GM12878 (cell line): ENCODE results near the gene ARVCF. TPM values are rescaled to one million over a fixed set of nuclear protein-coding genes. Genes with fewer than 3 reads are reported as not detected.
A peak's percentile ranks its signal among the peaks of the same experiment; 100 is the strongest.

ENCODE experiments used
- ATAC-seq: fragments of 200-7000 bp; cut with Tn5 transposase; 3 replicates; pipeline ENCODE4 v1.9.1; 2020; ENCODE audit warnings: mild to moderate bottlenecking, moderate library complexity
- BruUV-seq: library from RNA; stranded (reverse); fragments of 400-500 nt; replicated peaks from 2 replicates; lab custom pipeline; 2021; lab: Mats Ljungman, UMichigan
- CTCF ChIA-PET: fragments of 300-600 bp; sonication (Branson Sonifier 250); formaldehyde crosslinking; extraction: SDS; loops from one replicate; lab custom pipeline; 2021; ENCODE audit warnings: inconsistent platforms; lab: Yijun Ruan, JAX
- POLR2A ChIA-PET: fragments of 350-600 bp; formaldehyde crosslinking; extraction: SDS; loops from one replicate; lab custom pipeline; 2021; ENCODE audit warnings: inconsistent platforms; lab: Charles Lee
- RAD21 ChIA-PET: fragments of 300-600 bp; sonication (Branson Sonifier 250); formaldehyde crosslinking; loops from one replicate; lab custom pipeline; 2023; ENCODE audit warnings: antibody characterized with exemption; ENCODE audit not compliant: unreplicated experiment; lab: Charles Lee
- SMC1A ChIA-PET: fragments of 300-600 bp; sonication (Branson Sonifier 250); formaldehyde crosslinking; loops from one replicate; lab custom pipeline; 2023; ENCODE audit not compliant: unreplicated experiment, uncharacterized antibody; lab: Charles Lee
- DNase-seq: peaks from one replicate; pipeline ENCODE4 v3.0.0-alpha.2; 2011; ENCODE audit warnings: low read depth, low spot score
- FAIRE-seq: peaks from 3 replicates; lab custom pipeline; 2011; peaks lifted over from hg19 to GRCh38; lab: Jason Lieb, UNC
- H2AFZ ChIP-seq: 2 replicates; pipeline ENCODE4 v1.6.0; 2011; ENCODE audit warnings: low read depth, low read length, control low read depth; ENCODE audit not compliant: control insufficient read depth
- H3K27ac ChIP-seq: 2 replicates; pipeline ENCODE4 v1.5.1; 2011; ENCODE audit warnings: control low read depth; ENCODE audit not compliant: control insufficient read depth, insufficient read depth
- H3K27me3 ChIP-seq, 2 experiments: replicated peaks in 1 of 2; 2 replicates each; pipeline versions ENCODE4 v1.6.0 to v1.6.1; 2011; ENCODE audit warnings: low read length in 1 of 2; ENCODE audit not compliant: control insufficient read depth in 2 of 2, insufficient read depth in 2 of 2
- H3K36me3 ChIP-seq, 2 experiments: 2 replicates each; pipeline ENCODE4 v1.5.1; 2011; ENCODE audit warnings: low read length in 1 of 2; ENCODE audit not compliant: control insufficient read depth in 2 of 2, insufficient read depth in 2 of 2
- H3K4me1 ChIP-seq: 2 replicates; pipeline ENCODE4 v1.6.1; 2011; ENCODE audit warnings: mild to moderate bottlenecking, low read length, moderate library complexity, mixed read lengths; ENCODE audit not compliant: control insufficient read depth, insufficient read depth
- H3K4me2 ChIP-seq: 2 replicates; pipeline ENCODE4 v1.6.0; 2011; ENCODE audit warnings: control low read depth; ENCODE audit not compliant: control insufficient read depth, insufficient read depth
- H3K4me3 ChIP-seq: fragments of 200-600 bp; sonication (generic); 2 replicates; pipeline ENCODE4 v1.5.1; 2016
- H3K79me2 ChIP-seq: 2 replicates; pipeline ENCODE4 v1.6.0; 2011; ENCODE audit warnings: low read length; ENCODE audit not compliant: control insufficient read depth, insufficient read depth
- H3K9ac ChIP-seq: 2 replicates; pipeline ENCODE4 v1.8.0; 2011; ENCODE audit warnings: low read length, control low read depth, mixed read lengths; ENCODE audit not compliant: control insufficient read depth, insufficient read depth
- H3K9me3 ChIP-seq: replicated peaks from 3 replicates; pipeline ENCODE4 v1.5.1; 2011; ENCODE audit warnings: mild to moderate bottlenecking, low read length; ENCODE audit not compliant: control insufficient read depth, insufficient read depth
- H4K20me1 ChIP-seq: 2 replicates; pipeline ENCODE4 v1.6.0; 2011; ENCODE audit not compliant: control insufficient read depth, insufficient read depth
- EED ChIP-seq: sonication (generic); IDR thresholded peaks from 2 replicates; pipeline ENCODE4 v1.6.1; 2016; ENCODE audit warnings: antibody characterized with exemption, low read depth
- HDAC6 ChIP-seq: fragments of 200-600 bp; sonication (generic); IDR thresholded peaks from one replicate; pipeline ENCODE4 v1.8.0; 2017; ENCODE audit warnings: antibody characterized with exemption; ENCODE audit not compliant: unreplicated experiment
- JUNB ChIP-seq: IDR thresholded peaks from 2 replicates; pipeline ENCODE4 v1.6.1; 2016; ENCODE audit warnings: antibody characterized with exemption, mild to moderate bottlenecking
- MTA2 ChIP-seq: fragments of 450-650 bp; IDR thresholded peaks from 2 replicates; pipeline ENCODE4 v1.6.1; 2016; ENCODE audit warnings: low read depth, mild to moderate bottlenecking, moderate library complexity
- MYC ChIP-seq: IDR thresholded peaks from 2 replicates; pipeline ENCODE4 v1.6.1; 2011; ENCODE audit warnings: mild to moderate bottlenecking, low read length, moderate library complexity, inconsistent platforms; ENCODE audit not compliant: insufficient read depth, insufficient replicate concordance, insufficient read length, severe bottlenecking
- STAT1 ChIP-seq: fragments of 450-650 bp; conservative IDR thresholded peaks from 2 replicates; pipeline ENCODE4 v1.6.1; 2014; ENCODE audit warnings: antibody characterized with exemption, mild to moderate bottlenecking
- TCF7 ChIP-seq: IDR thresholded peaks from 2 replicates; pipeline ENCODE4 v1.6.1; 2014; ENCODE audit warnings: antibody characterized with exemption, borderline replicate concordance
- ZNF622 ChIP-seq: fragments of 450-650 bp; IDR thresholded peaks from 2 replicates; pipeline ENCODE4 v1.6.1; 2017; ENCODE audit warnings: mild to moderate bottlenecking, inconsistent platforms
- WGBS: methylation state at CpG from one replicate; pipeline ENCODE4 v1.1.6; 2016; ENCODE audit warnings: low lambda C conversion rate; ENCODE audit not compliant: insufficient replicate concordance, insufficient coverage; ENCODE audit errors: missing lambda C conversion rate; 5-methylcytosine and 5-hydroxymethylcytosine counted together
- in situ Hi-C: fragments of 300-500 bp; cut with MboI; formaldehyde crosslinking; loops from 9 replicates; pipeline ENCODE4 v1.14.3; 2018; ENCODE audit warnings: mixed read lengths
- intact Hi-C: fragments of 100-400 bp; cut with micrococcal nuclease; formaldehyde crosslinking; loops from one replicate; pipeline ENCODE4 v1.14.2; 2022; ENCODE audit not compliant: unreplicated experiment
- polyA plus RNA-seq, 11 experiments: library from polyadenylated mRNA; depleted of rRNA in 4 of 11; unstranded in 6 of 11; stranded (reverse) in 5 of 11; fragments of >200 nt; fragmentation: Nextera tagmentation in 4 of 11; fragmentation: Illumina TruSeq in 1 of 11; extraction: Ambion mirVana in 4 of 11; extraction: Trizol in 1 of 11; gene quantifications; 1 replicate in 1 of 11; 2 replicates in 10 of 11; pipeline versions ENCODE4 v1.2.1 to v1.2.3, GENCODE V29; 2011 to 2016; ENCODE audit warnings: inconsistent platforms in 2 of 11, missing spikeins in 2 of 11, low read depth in 1 of 11
- total RNA-seq, 4 experiments: library from RNA; depleted of rRNA in 3 of 4; stranded (reverse); fragments of >200 nt in 3 of 4; fragmentation: Illumina TruSeq in 1 of 4; extraction: Trizol in 1 of 4; gene quantifications; 2 replicates each; pipeline versions ENCODE4 v1.2.1 to v1.2.3, GENCODE V29; 2013 to 2021
- TF ChIP-seq, protein P1 (sequence below): fragments of 450-650 bp; formaldehyde crosslinking; IDR thresholded peaks from 2 replicates; pipeline ENCODE4 v1.4.0; 2022; ENCODE audit warnings: mild to moderate bottlenecking, moderate library complexity
- TF ChIP-seq, protein P2 (sequence below): fragments of 450-650 bp; IDR thresholded peaks from 2 replicates; pipeline ENCODE4 v1.6.1; 2017; ENCODE audit warnings: mild to moderate bottlenecking, moderate library complexity
- TF ChIP-seq, protein P3 (sequence below): IDR thresholded peaks from 2 replicates; pipeline ENCODE4 v1.6.1; 2012; ENCODE audit warnings: low read length, inconsistent platforms
- TF ChIP-seq, protein P4 (sequence below): IDR thresholded peaks from 2 replicates; pipeline ENCODE4 v1.6.1; 2011; ENCODE audit warnings: borderline replicate concordance, low read depth, mild to moderate bottlenecking, moderate library complexity, low read length; ENCODE audit not compliant: insufficient read depth, poor library complexity, severe bottlenecking

The ARVCF gene
- total and polyA plus RNA-seq, 10 of the 15 experiments (the other 5 are each of a cell fraction or from before 2014, with no cell fraction given) = 0.13 to 1.9 (median 1.0) TPM; not detected in 2

DNA sequence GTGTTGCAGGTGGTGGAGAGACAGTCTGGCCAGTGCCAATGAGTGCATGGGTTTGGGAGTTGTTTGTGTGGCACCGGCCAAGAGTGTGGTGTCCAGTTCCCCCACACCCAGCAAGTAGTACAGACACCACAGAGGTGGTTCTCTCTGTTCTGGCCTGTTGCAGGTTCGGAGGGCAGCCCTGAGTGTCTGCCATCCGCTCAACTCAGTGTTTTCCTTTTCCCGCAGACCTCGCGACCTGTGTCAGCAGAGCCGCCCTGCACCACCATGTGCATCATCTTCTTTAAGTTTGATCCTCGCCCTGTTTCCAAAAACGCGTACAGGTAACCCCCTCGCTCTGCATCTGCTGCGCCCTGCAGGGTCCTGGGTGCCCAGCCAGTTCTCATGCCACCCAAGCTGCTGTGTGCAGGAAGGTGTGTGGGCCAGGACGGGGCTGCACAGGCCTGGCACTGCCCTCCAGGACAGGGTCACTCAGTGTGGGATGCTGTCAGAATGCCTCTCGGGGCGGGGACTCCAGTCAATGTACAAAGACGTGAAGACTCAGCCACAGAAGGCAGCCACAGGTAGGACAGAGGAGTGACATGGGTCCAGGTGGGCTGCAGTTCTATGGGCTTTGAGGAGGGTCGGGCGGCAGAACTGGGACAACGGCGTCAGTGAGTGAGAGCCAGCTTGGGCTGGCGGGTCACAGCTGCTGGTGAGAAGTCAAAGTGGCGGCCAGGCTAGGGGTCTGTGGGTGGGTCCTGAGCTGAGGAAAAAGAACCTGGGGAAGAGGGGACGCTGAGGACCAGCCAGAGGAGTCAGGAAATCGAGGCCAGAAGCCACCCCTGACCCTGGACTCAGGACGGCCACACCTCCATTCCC lies 20.1 kb upstream of the ARVCF start:
- Histone ChIP-seq H3K27me3 (no peaks in the 10 kb centered on the region), H3K9me3 (peaks cover 6% of the 10 kb centered on the region; the same call in 2 of the 3 replicates), H3K4me3 (0 out of 2 replicates have a peak overlapping the region, but pooled peaks have one; percentile 3), H3K4me1 (peaks cover 45% of the 10 kb centered on the region), H3K9ac (no peak overlapping the region), H3K27ac (peak overlapping the region; percentile 34), H2AFZ (no peak overlapping the region), H4K20me1 (no peaks in the 10 kb centered on the region), H3K79me2 (no peaks in the 10 kb centered on the region), H3K4me2 (peak overlapping the region; percentile 5), H3K36me3 (peaks cover 0 to 3% of the 10 kb centered on the region in 2 experiments; a peak in 2 of 4 replicates)
- 41% methylated on average over 25 of the region's 25 CpGs for WGBS
- ChIA-PET RAD21 (no interaction called here), POLR2A (no interaction called here), CTCF (no interaction called here), SMC1A (no interaction called here)
- BruUV-seq = no TSS peak
- ATAC-seq (no peak; the same call in 2 of the 3 replicates), FAIRE-seq (no peak), DNase-seq (no peak)
- intact Hi-C loops (no loop called here), in situ Hi-C loops (no loop called here)
- no peak for TF ChIP-seq STAT1
- TF ChIP-seq, protein P1, sequence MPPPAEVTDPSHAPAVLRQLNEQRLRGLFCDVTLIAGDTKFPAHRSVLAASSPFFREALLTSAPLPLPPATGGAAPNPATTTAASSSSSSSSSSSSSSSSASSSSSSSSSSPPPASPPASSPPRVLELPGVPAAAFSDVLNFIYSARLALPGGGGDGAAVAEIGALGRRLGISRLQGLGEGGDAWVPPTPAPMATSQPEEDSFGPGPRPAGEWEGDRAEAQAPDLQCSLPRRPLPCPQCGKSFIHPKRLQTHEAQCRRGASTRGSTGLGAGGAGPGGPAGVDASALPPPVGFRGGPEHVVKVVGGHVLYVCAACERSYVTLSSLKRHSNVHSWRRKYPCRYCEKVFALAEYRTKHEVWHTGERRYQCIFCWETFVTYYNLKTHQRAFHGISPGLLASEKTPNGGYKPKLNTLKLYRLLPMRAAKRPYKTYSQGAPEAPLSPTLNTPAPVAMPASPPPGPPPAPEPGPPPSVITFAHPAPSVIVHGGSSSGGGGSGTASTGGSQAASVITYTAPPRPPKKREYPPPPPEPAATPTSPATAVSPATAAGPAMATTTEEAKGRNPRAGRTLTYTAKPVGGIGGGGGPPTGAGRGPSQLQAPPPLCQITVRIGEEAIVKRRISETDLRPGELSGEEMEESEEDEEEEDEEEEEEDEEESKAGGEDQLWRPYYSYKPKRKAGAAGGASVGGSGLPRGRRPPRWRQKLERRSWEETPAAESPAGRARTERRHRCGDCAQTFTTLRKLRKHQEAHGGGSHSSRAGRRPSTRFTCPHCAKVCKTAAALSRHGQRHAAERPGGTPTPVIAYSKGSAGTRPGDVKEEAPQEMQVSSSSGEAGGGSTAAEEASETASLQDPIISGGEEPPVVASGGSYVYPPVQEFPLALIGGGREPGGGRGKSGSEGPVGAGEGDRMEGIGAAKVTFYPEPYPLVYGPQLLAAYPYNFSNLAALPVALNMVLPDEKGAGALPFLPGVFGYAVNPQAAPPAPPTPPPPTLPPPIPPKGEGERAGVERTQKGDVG (CRISPR knock-in tag) = no peak
- no peak for TF ChIP-seq MTA2
- TF ChIP-seq, protein P2, sequence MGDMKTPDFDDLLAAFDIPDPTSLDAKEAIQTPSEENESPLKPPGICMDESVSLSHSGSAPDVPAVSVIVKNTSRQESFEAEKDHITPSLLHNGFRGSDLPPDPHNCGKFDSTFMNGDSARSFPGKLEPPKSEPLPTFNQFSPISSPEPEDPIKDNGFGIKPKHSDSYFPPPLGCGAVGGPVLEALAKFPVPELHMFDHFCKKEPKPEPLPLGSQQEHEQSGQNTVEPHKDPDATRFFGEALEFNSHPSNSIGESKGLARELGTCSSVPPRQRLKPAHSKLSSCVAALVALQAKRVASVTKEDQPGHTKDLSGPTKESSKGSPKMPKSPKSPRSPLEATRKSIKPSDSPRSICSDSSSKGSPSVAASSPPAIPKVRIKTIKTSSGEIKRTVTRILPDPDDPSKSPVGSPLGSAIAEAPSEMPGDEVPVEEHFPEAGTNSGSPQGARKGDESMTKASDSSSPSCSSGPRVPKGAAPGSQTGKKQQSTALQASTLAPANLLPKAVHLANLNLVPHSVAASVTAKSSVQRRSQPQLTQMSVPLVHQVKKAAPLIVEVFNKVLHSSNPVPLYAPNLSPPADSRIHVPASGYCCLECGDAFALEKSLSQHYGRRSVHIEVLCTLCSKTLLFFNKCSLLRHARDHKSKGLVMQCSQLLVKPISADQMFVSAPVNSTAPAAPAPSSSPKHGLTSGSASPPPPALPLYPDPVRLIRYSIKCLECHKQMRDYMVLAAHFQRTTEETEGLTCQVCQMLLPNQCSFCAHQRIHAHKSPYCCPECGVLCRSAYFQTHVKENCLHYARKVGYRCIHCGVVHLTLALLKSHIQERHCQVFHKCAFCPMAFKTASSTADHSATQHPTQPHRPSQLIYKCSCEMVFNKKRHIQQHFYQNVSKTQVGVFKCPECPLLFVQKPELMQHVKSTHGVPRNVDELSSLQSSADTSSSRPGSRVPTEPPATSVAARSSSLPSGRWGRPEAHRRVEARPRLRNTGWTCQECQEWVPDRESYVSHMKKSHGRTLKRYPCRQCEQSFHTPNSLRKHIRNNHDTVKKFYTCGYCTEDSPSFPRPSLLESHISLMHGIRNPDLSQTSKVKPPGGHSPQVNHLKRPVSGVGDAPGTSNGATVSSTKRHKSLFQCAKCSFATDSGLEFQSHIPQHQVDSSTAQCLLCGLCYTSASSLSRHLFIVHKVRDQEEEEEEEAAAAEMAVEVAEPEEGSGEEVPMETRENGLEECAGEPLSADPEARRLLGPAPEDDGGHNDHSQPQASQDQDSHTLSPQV = no peak
- TF ChIP-seq, protein P3, sequence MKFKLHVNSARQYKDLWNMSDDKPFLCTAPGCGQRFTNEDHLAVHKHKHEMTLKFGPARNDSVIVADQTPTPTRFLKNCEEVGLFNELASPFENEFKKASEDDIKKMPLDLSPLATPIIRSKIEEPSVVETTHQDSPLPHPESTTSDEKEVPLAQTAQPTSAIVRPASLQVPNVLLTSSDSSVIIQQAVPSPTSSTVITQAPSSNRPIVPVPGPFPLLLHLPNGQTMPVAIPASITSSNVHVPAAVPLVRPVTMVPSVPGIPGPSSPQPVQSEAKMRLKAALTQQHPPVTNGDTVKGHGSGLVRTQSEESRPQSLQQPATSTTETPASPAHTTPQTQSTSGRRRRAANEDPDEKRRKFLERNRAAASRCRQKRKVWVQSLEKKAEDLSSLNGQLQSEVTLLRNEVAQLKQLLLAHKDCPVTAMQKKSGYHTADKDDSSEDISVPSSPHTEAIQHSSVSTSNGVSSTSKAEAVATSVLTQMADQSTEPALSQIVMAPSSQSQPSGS = no peak
- TF ChIP-seq TCF7 = no peak
- TF ChIP-seq, protein P4, sequence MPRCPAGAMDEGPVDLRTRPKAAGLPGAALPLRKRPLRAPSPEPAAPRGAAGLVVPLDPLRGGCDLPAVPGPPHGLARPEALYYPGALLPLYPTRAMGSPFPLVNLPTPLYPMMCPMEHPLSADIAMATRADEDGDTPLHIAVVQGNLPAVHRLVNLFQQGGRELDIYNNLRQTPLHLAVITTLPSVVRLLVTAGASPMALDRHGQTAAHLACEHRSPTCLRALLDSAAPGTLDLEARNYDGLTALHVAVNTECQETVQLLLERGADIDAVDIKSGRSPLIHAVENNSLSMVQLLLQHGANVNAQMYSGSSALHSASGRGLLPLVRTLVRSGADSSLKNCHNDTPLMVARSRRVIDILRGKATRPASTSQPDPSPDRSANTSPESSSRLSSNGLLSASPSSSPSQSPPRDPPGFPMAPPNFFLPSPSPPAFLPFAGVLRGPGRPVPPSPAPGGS = no peak
- no peak for TF ChIP-seq ZNF622
- TF ChIP-seq HDAC6 = no peak
- TF ChIP-seq MYC = no peak
- TF ChIP-seq JUNB = no peak
- TF ChIP-seq EED = no peak
